HCT116 (cell line): ENCODE measurements around the gene GJB2. TPM values are rescaled to one million over a fixed set of nuclear protein-coding genes. Genes with fewer than 3 reads are reported as not detected.

Source experiments
- ATAC-seq: fragments of 200-7000 bp; cut with Tn5 transposase; 2 replicates; pipeline ENCODE4 v1.9.1; 2020; ENCODE audit warnings: mild to moderate bottlenecking, moderate library complexity
- BruUV-seq: library from RNA; stranded (reverse); fragments of 400-500 nt; replicated peaks from 2 replicates; lab custom pipeline; 2021; lab: Mats Ljungman, UMichigan
- CTCF ChIA-PET: fragments of 300-600 bp; sonication (Branson Sonifier 250); formaldehyde crosslinking; loops from one replicate; lab custom pipeline; 2021; ENCODE audit warnings: antibody characterized with exemption; lab: Charles Lee
- POLR2A ChIA-PET: fragments of 300-600, 350-600 bp; sonication (Branson Sonifier 250); formaldehyde crosslinking; loops from one replicate; lab custom pipeline; 2021; ENCODE audit warnings: antibody characterized with exemption; lab: Charles Lee
- RAD21 ChIA-PET, 2 experiments: fragments of 300-600 bp; sonication (Branson Sonifier 250); formaldehyde crosslinking; loops; one replicate each; lab custom pipeline; 2023; ENCODE audit warnings: low total read pairs in 2 of 2; ENCODE audit not compliant: uncharacterized antibody in 2 of 2, unreplicated experiment in 2 of 2, low non-redundant PET in 1 of 2; lab: Charles Lee
- DNase-seq: peaks from one replicate; pipeline ENCODE4 v3.0.0-alpha.2; 2010; ENCODE audit warnings: low read depth, low spot score
- H2AFZ ChIP-seq: fragments of 200-600 bp; shearing (Covaris generic), sonication (generic); 2 replicates; pipeline ENCODE4 v1.6.1; 2017; ENCODE audit warnings: low read depth, mixed run types, mixed read lengths, antibody characterized with exemption, low read length; ENCODE audit not compliant: poor library complexity, severe bottlenecking
- H3K27ac ChIP-seq: 2 replicates; pipeline ENCODE4 v1.5.1; 2012; ENCODE audit warnings: low read depth, low read length
- H3K27me3 ChIP-seq: fragments of 200-600 bp; sonication (generic); 2 replicates; pipeline ENCODE4 v1.6.1; 2016; ENCODE audit warnings: mixed run types, low read length, mixed read lengths; ENCODE audit not compliant: insufficient read depth
- H3K36me3 ChIP-seq, 2 experiments: fragments of 200-500 bp in 1 of 2; fragments of 200-600 bp in 1 of 2; sonication (Bioruptor generic) in 1 of 2; sonication (generic) in 1 of 2; 2 replicates each; pipeline versions ENCODE4 v1.5.1 to v1.6.1; 2014 to 2016; ENCODE audit warnings: low read length in 2 of 2, inconsistent platforms in 1 of 2, mixed read lengths in 1 of 2, mixed run types in 1 of 2; ENCODE audit not compliant: insufficient read depth in 2 of 2, control insufficient read depth in 1 of 2
- H3K4me1 ChIP-seq, 2 experiments: fragments of 200-600 bp in 1 of 2; sonication (generic) in 1 of 2; 2 replicates each; pipeline versions ENCODE4 v1.5.1 to v1.6.1; 2012 to 2017; ENCODE audit warnings: low read length in 2 of 2, inconsistent platforms in 1 of 2, mild to moderate bottlenecking in 1 of 2, mixed read lengths in 1 of 2, mixed run types in 1 of 2, moderate library complexity in 1 of 2; ENCODE audit not compliant: insufficient read depth in 2 of 2, control insufficient read depth in 1 of 2
- H3K4me2 ChIP-seq: fragments of 200-600 bp; sonication (generic); 2 replicates; pipeline ENCODE4 v1.6.1; 2017; ENCODE audit warnings: mixed run types, low read length, mixed read lengths
- H3K4me3 ChIP-seq, 2 experiments: fragments of 200-600 bp in 1 of 2; sonication (generic) in 1 of 2; replicated peaks in 1 of 2; 2 replicates each; pipeline ENCODE4 v1.5.1; 2011 to 2016; ENCODE audit warnings: low read length in 2 of 2, control low read depth in 1 of 2, low read depth in 1 of 2, mild to moderate bottlenecking in 1 of 2, mixed read lengths in 1 of 2, mixed run types in 1 of 2
- H3K79me2 ChIP-seq: fragments of 200-600 bp; sonication (generic); 2 replicates; pipeline ENCODE4 v1.6.1; 2017; ENCODE audit warnings: mild to moderate bottlenecking, mixed run types, low read length, moderate library complexity, mixed read lengths; ENCODE audit not compliant: insufficient read depth
- H3K9ac ChIP-seq: fragments of 200-600 bp; sonication (generic); 2 replicates; pipeline ENCODE4 v1.6.1; 2016; ENCODE audit warnings: low read length, mixed read lengths
- H3K9me2 ChIP-seq: fragments of 200-600 bp; sonication (generic), shearing (Covaris generic); 2 replicates; pipeline ENCODE4 v1.6.1; 2017; ENCODE audit warnings: mixed run types, mild to moderate bottlenecking, moderate library complexity; ENCODE audit not compliant: insufficient read depth
- H3K9me3 ChIP-seq, 2 experiments: fragments of 200-500 bp in 1 of 2; fragments of 200-600 bp in 1 of 2; sonication (Bioruptor generic) in 1 of 2; sonication (generic) in 1 of 2; 2 replicates each; pipeline ENCODE4 v1.6.1; 2014 to 2017; ENCODE audit warnings: low read length in 2 of 2, mixed read lengths in 2 of 2, inconsistent platforms in 1 of 2, low read depth in 1 of 2, mild to moderate bottlenecking in 1 of 2, mixed run types in 1 of 2, moderate library complexity in 1 of 2; ENCODE audit not compliant: control insufficient read depth in 1 of 2, insufficient read depth in 1 of 2
- H4K20me1 ChIP-seq: fragments of 200-600 bp; sonication (generic), shearing (Covaris generic); 2 replicates; pipeline ENCODE4 v1.6.1; 2017; ENCODE audit warnings: mixed run types, mild to moderate bottlenecking, moderate library complexity; ENCODE audit not compliant: insufficient read depth
- ATF3 ChIP-seq: IDR thresholded peaks from 2 replicates; pipeline ENCODE4 v1.6.1; 2012
- CBX3 ChIP-seq: IDR thresholded peaks from 2 replicates; pipeline ENCODE4 v1.6.1; 2012; ENCODE audit warnings: low read depth
- CEBPB ChIP-seq: IDR thresholded peaks from 2 replicates; pipeline ENCODE4 v1.6.1; 2012; ENCODE audit warnings: low read depth
- EZH2phosphoT487 ChIP-seq: fragments of 200-600 bp; IDR thresholded peaks from 2 replicates; pipeline ENCODE4 v1.6.1; 2018; ENCODE audit warnings: antibody characterized with exemption, borderline replicate concordance
- POLR2AphosphoS5 ChIP-seq: IDR thresholded peaks from 2 replicates; pipeline ENCODE4 v1.6.1; 2011; ENCODE audit warnings: mild to moderate bottlenecking, low read depth, low read length, moderate library complexity
- SRF ChIP-seq: IDR thresholded peaks from 2 replicates; pipeline ENCODE4 v1.6.1; 2012; ENCODE audit warnings: low read depth
- ZNF274 ChIP-seq: fragments of 200-500 bp; sonication (Bioruptor generic); IDR thresholded peaks from 2 replicates; pipeline ENCODE4 v1.6.1; 2014; ENCODE audit warnings: mild to moderate bottlenecking, low read depth, low read length, inconsistent platforms
- intact Hi-C: fragments of 100-400 bp; cut with micrococcal nuclease; formaldehyde crosslinking; loops from 2 replicates; pipeline ENCODE4 v1.10.0; 2022
- total RNA-seq: library from RNA; stranded (reverse); gene quantifications from one replicate; pipeline ENCODE4 v1.2.1, GENCODE V29; 2021; ENCODE audit not compliant: unreplicated experiment

The GJB2 gene
- total RNA-seq, 1 experiment from 2014 or later = 44.7 TPM

GRCh38 chr13:20181188-20181587 lies 11.6 kb downstream of the GJB2 start (continued):
- TF ChIP-seq ZNF274 (no peak), POLR2AphosphoS5 (no peak)
- TF ChIP-seq, all 23 proteins: peak for 0

- ChIA-PET RAD21 (no interaction called here), POLR2A (no interaction called here), CTCF (interaction anchor here (0.6 kb wide), 1 partner anchor 19 kb away, joined by 4 read pairs; no protein-coding TSS in a partner anchor)
- ATAC-seq (no peak), DNase-seq (no peak)
- Histone ChIP-seq H3K9ac (no peak overlapping the region), H3K4me1 (peaks cover 15 to 31% of the 10 kb centered on the region in 2 experiments), H3K27ac (no peak overlapping the region)
- intact Hi-C loops = no loop called here
- TF ChIP-seq POLR2AphosphoS5 (no peak), ZNF274 (no peak), SRF (no peak), CBX3 (no peak), ATF3 (no peak), EZH2phosphoT487 (no peak), CEBPB (no peak)
- TF ChIP-seq, all 23 proteins: peak for 0
- Histone ChIP-seq H3K36me3 (no peaks in the 10 kb centered on the region), H3K9me2 (no peaks in the 10 kb centered on the region), H3K4me2 (no peak overlapping the region), H3K79me2 (no peaks in the 10 kb centered on the region), H4K20me1 (no peaks in the 10 kb centered on the region), H3K27me3 (no peaks in the 10 kb centered on the region), H3K4me3 (no peak overlapping the region), H2AFZ (no peak overlapping the region), H3K9me3 (no peaks in the 10 kb centered on the region)
- no TSS peak for BruUV-seq
Measured at GRCh38 chr13:20178156-20178555, 14.6 kb downstream of the GJB2 start.
